Skeletal muscle tissue (tissue), 4 donors: ENCODE data around the gene TASL. TPM values are rescaled to one million over a fixed set of nuclear protein-coding genes. Genes with fewer than 3 reads are reported as not detected.

ENCODE experiments used
- H3K27ac ChIP-seq: one replicate; pipeline ENCODE4 v1.7.0; 2013; ENCODE audit warnings: mild to moderate bottlenecking, low read depth, low read length, inconsistent platforms
- H3K27me3 ChIP-seq, 3 donors: one replicate each; pipeline ENCODE4 v1.7.0; 2013; ENCODE audit warnings: low read length in 3 of 3; ENCODE audit not compliant: control insufficient read depth in 3 of 3, insufficient read depth in 3 of 3
- H3K36me3 ChIP-seq, 3 donors: one replicate each; pipeline ENCODE4 v1.7.0; 2013; ENCODE audit warnings: low read length in 3 of 3; ENCODE audit not compliant: control insufficient read depth in 3 of 3, insufficient read depth in 3 of 3
- H3K4me1 ChIP-seq, 3 donors: one replicate each; pipeline ENCODE4 v1.7.0; 2013; ENCODE audit warnings: low read length in 3 of 3, mild to moderate bottlenecking in 3 of 3; ENCODE audit not compliant: control insufficient read depth in 3 of 3, insufficient read depth in 3 of 3
- H3K4me3 ChIP-seq, 3 donors: one replicate each; pipeline ENCODE4 v1.7.0; 2013; ENCODE audit warnings: low read length in 3 of 3
- H3K9ac ChIP-seq, 3 donors: one replicate each; pipeline ENCODE4 v1.7.0; 2013; ENCODE audit warnings: low read length in 3 of 3, mild to moderate bottlenecking in 3 of 3, moderate library complexity in 2 of 3, low read depth in 1 of 3
- H3K9me3 ChIP-seq, 3 donors: one replicate each; pipeline ENCODE4 v1.7.0; 2013; ENCODE audit warnings: low read length in 3 of 3; ENCODE audit not compliant: control insufficient read depth in 3 of 3
- total RNA-seq: library from RNA; depleted of rRNA; stranded (reverse); fragments of >200 nt; gene quantifications from one replicate; pipeline ENCODE4 v1.2.3, GENCODE V29; 2014
- donor health status: Osteomylitis.

The TASL gene
- 0.52 TPM for total RNA-seq

GRCh38 chrX:30577362-30577991 is at the start of gene TASL:
Gene TASL, minus strand, starts transcription at chrX:30577766. Its CDS starts 17,411 bp downstream, at chrX:30560355.
- Histone ChIP-seq H3K27ac (peak within 1 kb of the TSS; percentile 11), H3K4me3 (no peak within 1 kb of the TSS), H3K27me3 (no peaks in the 10 kb centered on the region), H3K36me3 (no peaks in the 10 kb centered on the region), H3K9ac (no peak within 1 kb of the TSS), H3K9me3 (no peaks in the 10 kb centered on the region), H3K4me1 (no peaks in the 10 kb centered on the region)

- Histone ChIP-seq H3K4me3 (no peak overlapping the region), H3K27me3 (no peaks in the 10 kb centered on the region), H3K27ac (no peak overlapping the region), H3K9me3 (peaks cover 0 to 7% (median 0%) of the 10 kb centered on the region in 3 donors), H3K4me1 (no peaks in the 10 kb centered on the region), H3K36me3 (no peaks in the 10 kb centered on the region), H3K9ac (no peak overlapping the region)
Observed at GRCh38 chrX:30626402-30626801, 48.8 kb upstream of the TASL start.

- H3K27ac ChIP-seq, result no peak overlapping the region
- no peaks in the 10 kb centered on the region for H3K27me3 ChIP-seq
- peaks cover 0 to 7% (median 0%) of the 10 kb centered on the region in 3 donors for H3K9me3 ChIP-seq
- no peak overlapping the region for H3K9ac ChIP-seq
- no peaks in the 10 kb centered on the region for H3K4me1 ChIP-seq
- no peak overlapping the region for H3K4me3 ChIP-seq
- H3K36me3 ChIP-seq, result no peaks in the 10 kb centered on the region
Observed at GRCh38 chrX:30622361-30622760, 44.8 kb upstream of the TASL start.

GRCh38 chrX:30620980-30621618 is 43.5 kb upstream of the TASL start:
- Histone ChIP-seq H3K36me3 (no peaks in the 10 kb centered on the region), H3K27me3 (no peaks in the 10 kb centered on the region), H3K9me3 (peaks cover 0 to 7% (median 0%) of the 10 kb centered on the region in 3 donors), H3K9ac (no peak overlapping the region), H3K4me3 (no peak overlapping the region), H3K27ac (peak overlapping the region; percentile 36), H3K4me1 (no peaks in the 10 kb centered on the region)

GRCh38 chrX:30620125-30620524 is 42.6 kb upstream of the TASL start:
- Histone ChIP-seq H3K36me3 (no peaks in the 10 kb centered on the region), H3K4me1 (no peaks in the 10 kb centered on the region), H3K27ac (no peak overlapping the region), H3K27me3 (no peaks in the 10 kb centered on the region), H3K9ac (no peak overlapping the region), H3K9me3 (peaks cover 0 to 7% (median 0%) of the 10 kb centered on the region in 3 donors), H3K4me3 (no peak overlapping the region)

GRCh38 chrX:30618160-30618765 is 40.7 kb upstream of the TASL start:
- Histone ChIP-seq H3K9me3 (peaks cover 0 to 7% (median 0%) of the 10 kb centered on the region in 3 donors), H3K4me3 (no peak overlapping the region), H3K9ac (no peak overlapping the region), H3K36me3 (no peaks in the 10 kb centered on the region), H3K27me3 (no peaks in the 10 kb centered on the region), H3K4me1 (no peaks in the 10 kb centered on the region), H3K27ac (no peak overlapping the region)

- Histone ChIP-seq H3K9me3 (no peaks in the 10 kb centered on the region), H3K27me3 (no peaks in the 10 kb centered on the region), H3K4me1 (no peaks in the 10 kb centered on the region), H3K27ac (no peak overlapping the region), H3K4me3 (no peak overlapping the region), H3K36me3 (no peaks in the 10 kb centered on the region), H3K9ac (no peak overlapping the region)
Observed at GRCh38 chrX:30615229-30615628, 37.7 kb upstream of the TASL start.

GRCh38 chrX:30613721-30614120 is 36.2 kb upstream of the TASL start:
- Histone ChIP-seq H3K9me3 (no peaks in the 10 kb centered on the region), H3K36me3 (no peaks in the 10 kb centered on the region), H3K27me3 (no peaks in the 10 kb centered on the region), H3K4me3 (no peak overlapping the region), H3K27ac (no peak overlapping the region), H3K4me1 (no peaks in the 10 kb centered on the region), H3K9ac (no peak overlapping the region)

- Histone ChIP-seq H3K9me3 (no peaks in the 10 kb centered on the region), H3K4me1 (no peaks in the 10 kb centered on the region), H3K27me3 (no peaks in the 10 kb centered on the region), H3K36me3 (no peaks in the 10 kb centered on the region), H3K27ac (no peak overlapping the region), H3K4me3 (no peak overlapping the region), H3K9ac (no peak overlapping the region)
Observed at GRCh38 chrX:30612250-30612655, 34.7 kb upstream of the TASL start.

- Histone ChIP-seq H3K9me3 (no peaks in the 10 kb centered on the region), H3K36me3 (no peaks in the 10 kb centered on the region), H3K4me1 (no peaks in the 10 kb centered on the region), H3K27ac (no peak overlapping the region), H3K9ac (no peak overlapping the region), H3K4me3 (no peak overlapping the region), H3K27me3 (no peaks in the 10 kb centered on the region)
Observed at GRCh38 chrX:30610026-30610425, 32.5 kb upstream of the TASL start.
